GM19324 (cell line): ENCODE measurements around the gene KIRREL2.

Experiments
- ATAC-seq: cut with Tn5 transposase; IDR thresholded peaks from one replicate; pipeline ENCODE4 v1.9.1; 2021; ENCODE audit warnings: mild to moderate bottlenecking, moderate library complexity; ENCODE audit not compliant: unreplicated experiment, low FRiP score

The KIRREL2 gene

DNA sequence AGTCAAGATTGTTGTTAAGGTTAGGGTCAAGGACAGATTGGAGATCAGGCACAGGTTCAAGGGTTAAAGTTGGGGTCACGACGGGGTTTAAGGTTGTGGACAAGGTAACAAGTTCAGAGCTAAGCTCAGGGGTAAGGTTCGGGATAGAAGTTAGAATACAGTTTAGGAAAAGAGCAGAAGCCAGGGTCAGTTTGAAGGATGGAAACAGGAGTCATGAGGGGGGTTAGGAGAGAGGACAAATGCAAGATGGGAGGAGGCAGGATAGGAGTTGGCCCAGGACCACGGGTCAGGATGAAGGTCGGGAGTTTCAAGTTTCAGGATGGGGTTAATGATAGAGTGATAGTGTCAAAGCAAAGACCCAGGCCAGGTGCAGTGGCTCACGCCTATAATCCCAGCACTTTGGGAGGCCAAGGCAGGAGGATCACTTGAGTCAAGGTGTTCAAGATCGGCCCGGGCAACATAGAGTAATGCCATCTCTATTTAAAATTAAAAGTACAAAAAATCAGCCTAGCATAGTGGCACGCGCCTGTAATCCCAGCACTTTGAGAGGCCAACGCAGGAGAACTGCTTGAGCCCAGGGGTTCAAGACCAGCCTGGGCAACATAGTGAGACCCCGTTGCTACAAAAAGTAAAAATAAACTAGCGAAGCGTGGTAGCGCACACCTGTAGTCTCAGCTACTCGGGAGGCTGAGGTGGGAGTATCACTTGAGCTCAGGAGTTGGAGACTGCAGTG lies 12.1 kb upstream of the KIRREL2 start:
- ATAC-seq: no peak

DNA sequence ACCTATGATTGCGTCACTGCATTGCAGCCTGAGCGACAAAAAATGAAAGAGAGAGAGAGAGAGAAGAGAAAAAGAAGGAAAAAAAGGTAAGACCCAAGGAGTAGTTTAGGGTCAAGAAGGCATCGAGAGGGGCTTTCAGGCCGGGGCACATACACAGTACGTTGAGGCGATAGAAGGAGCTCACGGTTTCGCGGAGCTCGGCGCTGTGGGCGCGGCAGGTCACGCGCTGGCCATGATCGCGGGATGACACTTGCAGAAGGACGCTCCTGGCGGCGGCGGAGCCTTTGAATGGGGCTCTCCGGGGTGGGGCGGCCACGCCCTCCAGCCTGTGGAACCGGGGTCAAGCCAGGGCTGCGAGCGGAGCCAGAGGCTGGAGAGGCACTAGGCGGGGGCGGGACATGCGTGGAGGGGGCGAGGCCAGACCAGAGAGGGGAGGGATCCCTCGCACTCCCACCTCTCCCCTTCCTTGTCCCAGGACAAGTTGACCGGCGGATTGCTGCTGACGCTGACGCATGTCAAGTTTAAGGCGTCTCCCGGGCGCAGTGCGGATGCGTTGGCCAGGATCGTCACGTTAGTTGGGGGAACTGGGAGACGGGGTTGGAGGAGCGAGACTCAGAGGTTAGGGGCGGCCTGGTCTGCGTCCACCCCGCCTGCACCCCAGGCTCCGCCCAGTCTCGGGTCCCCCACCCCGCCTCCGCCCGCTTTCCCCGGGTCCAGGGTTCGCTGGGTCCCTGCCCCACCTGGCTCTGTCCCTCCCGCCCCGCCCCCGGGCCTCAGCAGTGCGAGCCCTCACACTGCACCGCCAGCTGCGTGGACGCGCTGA lies 11.3 kb upstream of the KIRREL2 start:
- no peak for ATAC-seq

DNA sequence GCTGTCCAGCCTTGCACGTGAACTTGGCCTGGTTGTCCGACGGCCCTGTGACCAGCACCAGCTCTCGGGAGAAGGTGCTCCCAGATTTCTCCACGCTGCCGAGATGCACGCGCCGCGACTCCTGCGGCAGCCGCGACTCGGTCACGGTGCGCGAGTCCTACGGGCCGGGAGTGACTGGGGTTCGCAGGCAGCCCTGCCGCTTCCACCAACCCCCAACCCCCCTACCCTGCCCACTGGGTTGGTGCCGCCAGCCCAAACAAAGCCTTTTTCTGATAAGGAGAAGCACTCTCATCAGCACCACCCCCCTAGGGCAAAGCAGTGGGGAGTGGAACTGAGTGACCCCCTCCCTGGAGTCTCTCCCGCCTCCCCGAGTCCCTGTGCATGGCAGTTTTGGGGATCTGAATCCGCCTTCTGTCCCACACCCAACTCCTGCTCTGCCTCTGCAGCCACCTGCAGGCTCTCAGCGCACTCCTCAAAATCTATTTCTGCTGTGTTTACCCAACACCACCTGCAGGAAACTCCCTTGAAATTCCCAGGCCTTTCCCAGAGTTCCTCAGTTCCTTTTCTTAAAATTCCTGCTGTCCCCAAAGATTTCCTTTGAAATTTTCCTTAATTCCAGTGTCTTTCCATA lies 10.6 kb upstream of the KIRREL2 start:
- no peak for ATAC-seq

DNA sequence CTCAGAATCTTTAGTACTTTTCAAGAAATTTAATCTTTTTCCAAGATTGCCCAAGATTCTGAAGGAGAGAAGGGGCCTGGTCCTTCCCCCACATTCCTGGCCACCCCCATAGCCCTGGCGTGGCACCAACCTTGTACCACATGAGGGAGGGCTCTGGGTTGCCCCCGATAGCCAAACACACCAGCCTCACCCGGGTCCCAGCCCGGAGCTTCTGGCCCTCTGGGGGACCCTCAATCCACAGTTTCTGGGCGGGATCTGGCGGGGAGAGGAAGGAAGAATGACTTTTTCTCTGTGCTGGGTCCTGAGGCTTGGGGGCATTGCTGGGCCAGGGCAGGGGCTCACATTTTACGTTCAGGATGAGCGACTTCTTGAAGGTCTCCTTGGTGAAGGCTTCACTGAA lies 8.8 kb upstream of the KIRREL2 start:
- ATAC-seq: no peak

DNA sequence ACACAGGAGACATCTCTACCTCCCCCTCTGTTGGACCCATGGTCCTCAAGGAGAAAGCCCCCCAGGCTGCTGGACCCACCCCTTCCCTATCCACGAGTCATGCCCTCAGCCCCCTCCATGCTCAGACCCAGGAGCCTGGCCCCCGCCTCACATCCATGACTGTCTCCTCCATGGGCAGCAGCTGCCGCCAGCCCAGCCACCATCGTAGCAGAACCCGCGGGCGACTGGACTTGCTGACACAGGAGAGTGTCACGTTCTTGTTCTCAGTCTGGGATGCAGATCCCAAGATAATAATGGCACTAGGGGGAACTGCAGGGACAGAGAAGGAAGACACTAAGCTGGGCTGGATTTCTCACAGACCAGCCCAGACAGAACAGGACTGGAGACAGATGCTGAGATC lies 8.2 kb upstream of the KIRREL2 start:
- no peak for ATAC-seq

DNA sequence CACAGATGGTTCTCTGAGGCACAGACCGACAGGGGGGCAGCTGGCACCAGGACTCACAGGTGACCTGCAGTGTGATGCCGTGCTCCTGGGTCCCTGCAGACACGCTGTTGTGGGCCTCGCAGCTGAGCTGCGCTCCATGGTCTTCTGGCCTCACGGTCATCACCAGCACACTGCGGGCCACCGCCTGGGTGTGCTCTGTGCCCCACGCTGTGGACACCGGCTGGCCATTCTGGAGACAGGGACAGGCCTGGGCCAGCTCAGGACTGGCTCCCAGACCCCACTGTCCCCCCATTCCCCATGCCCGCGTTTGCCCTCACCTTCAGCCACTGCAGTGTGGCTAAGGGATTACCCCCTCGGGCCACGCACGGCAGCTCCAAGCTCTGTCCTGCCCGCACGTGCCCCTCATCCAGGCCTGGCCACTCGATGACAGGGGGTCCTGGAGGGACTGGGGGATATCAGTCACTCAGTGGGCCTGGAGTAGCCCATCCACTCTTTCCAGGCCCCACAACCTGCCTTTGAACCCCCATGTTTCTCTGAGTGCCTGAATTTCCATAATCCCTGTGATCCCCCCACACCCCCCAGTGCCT lies 7.7 kb upstream of the KIRREL2 start:
- ATAC-seq: no peak

DNA sequence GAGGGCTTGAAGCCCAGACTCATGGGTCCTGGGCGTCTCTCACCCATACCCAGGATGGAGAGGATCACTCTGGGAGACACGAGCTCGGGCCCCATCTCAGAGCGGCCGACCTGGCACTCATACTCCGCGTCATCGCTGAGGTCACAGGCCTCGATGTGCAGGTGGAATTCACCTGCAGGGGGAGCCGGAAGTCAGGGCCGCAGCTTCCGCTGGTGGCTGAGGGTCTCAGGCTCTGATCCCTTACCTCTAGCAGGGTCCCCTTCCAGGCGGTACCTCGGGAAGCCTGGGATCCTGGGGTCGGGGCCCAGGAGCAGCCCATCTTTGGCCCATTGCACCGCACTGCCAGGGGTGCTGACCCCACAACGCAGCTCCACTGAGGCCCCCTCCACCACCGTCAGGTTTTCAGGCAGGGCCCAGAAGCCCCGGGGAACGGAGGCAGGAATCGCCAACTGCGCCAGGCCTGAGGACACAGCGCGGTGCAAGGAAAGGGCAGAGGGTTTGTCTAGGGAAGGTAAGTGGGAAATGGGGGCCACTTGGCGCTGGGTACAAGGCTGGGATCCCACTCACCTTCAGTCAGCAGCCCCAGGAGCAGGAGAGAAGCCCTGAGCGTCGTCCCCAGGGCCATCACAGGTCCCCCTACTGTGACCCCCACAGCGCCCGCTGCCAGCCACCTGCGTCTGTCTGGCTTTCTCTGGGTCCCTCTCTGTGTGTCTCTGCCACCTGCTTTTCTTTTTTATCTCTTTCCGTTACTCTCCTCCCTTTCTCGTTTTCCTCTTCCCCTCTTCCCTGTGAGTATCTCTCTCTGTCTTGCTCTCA lies 5.3 kb upstream of the KIRREL2 start:
- ATAC-seq: no peak

DNA sequence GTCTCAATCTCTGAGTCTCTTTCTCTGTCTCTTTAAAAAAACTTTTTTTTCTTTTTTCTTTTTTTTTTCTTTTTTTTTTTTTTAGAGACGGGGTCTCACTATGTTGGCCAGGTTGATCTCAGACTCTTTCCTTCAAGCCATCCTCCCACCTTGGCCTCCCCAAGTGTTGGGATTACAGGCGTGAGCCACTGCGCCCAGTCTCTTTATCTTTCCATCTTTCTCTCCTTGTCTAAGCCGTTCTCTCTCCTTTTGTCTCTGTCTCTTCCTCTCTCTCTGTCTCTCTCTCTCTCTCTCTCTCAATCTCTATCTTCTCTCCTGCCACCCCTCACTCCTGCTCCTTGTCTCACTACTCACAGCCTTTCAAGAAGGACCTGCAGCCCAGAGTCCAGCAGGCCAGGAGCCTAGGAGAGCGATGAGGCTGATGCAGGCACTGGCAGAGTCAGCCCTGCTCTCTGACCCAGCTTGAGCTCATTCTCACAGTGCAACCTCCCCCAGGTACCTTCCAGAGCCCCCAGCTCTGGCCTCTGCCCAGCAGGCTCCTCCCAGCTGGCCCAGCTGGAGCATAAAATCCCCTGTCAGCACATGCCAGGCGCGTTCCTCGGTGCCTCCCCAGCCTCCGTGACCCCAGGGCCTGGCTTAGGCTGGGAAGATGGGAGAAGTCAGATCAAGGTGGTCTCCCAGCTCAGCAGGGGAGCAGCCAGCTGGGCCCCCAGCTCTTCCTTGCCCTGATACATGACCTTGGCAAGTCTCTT lies 4.5 kb upstream of the KIRREL2 start, which contains the start of gene NPHS1:
TSS of gene NPHS1 (minus strand) at position 476 of the 752 bp plus-strand sequence. CDS start 667 bp downstream, outside the sequence.
- no peak for ATAC-seq

DNA sequence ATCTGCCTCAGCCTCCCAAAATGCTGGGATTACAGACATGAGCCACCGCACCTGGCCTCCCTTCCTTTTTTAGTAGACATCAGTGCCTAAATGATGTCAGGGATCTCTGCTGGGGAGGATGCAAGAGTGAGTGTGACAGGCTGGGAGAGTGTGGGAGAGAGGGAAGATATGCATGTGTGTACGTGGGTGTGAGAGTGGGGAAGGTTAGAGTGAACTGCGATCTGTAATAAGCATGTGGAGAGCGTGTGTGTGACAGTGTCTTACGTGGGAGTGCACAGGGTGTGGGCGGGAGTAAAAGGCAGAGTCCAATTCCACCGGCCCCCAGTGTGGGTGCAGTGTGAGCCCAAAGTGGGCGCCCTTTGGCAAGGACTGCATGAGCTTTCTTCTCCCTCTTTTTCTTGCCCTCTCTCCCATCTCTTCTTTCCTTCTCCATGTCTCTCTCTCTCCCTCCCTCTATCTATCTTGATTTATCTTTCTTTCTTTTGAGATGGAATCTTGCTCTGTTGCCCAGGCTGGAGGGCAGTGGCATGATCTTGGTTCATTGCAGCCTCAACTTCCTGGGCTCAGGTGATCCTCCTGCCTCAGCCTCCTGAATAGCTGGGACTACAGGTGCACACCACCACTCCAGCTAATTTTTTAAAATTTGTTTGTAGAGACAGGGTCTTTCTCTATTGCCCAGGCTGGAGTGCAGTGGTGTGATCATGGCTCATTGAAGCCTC lies 3.5 kb upstream of the KIRREL2 start:
- no peak for ATAC-seq

DNA sequence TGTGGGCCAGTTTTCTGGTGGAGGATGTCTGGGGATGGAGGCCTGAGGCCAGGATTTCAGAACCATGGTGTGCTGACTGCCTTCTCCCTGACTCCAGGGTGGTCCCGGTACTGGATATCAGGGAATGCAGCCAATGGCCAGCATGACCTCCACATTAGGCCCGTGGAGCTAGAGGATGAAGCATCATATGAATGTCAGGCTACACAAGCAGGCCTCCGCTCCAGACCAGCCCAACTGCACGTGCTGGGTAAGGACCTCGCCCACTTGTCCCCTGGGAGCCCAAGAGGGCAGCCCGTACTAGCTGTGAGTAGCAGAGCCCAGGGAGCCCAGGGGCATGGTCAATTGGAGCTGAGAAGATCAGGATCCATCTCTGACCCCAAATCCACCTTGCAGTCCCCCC lies 1.6 kb downstream of the KIRREL2 start:
- ATAC-seq: no peak

DNA sequence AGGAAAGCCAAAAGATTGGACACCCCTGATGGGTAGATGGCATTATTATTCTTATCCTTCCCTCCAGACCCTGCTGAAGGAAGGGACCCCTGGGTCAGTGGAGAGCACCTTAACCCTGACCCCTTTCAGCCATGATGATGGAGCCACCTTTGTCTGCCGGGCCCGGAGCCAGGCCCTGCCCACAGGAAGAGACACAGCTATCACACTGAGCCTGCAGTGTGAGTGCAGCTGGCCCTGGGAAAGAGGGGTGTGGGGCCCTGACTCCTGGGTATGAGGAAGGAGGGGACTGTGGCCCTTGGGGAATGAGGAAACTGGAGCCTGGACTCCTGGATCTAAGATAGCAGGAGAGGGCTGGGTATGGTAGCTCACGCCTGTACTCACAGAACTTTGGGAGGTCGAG lies 2.7 kb downstream of the KIRREL2 start:
- no peak for ATAC-seq

DNA sequence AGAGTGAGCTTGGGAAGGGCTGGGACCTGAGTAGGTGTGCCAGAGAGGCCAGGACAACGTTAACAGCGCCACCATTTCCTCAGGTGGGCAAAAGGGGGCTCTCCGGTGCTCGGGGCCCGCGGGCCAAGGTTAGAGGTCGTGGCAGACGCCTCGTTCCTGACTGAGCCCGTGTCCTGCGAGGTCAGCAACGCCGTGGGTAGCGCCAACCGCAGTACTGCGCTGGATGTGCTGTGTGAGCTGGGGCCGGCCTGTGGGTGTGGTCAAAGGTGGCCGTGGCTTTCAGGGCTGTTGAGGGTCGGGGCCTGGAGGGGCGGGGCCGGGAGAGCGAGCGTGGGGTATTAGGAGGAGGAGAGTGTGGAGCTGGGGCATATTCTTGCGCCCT lies 3.7 kb downstream of the KIRREL2 start:
- no peak for ATAC-seq

DNA sequence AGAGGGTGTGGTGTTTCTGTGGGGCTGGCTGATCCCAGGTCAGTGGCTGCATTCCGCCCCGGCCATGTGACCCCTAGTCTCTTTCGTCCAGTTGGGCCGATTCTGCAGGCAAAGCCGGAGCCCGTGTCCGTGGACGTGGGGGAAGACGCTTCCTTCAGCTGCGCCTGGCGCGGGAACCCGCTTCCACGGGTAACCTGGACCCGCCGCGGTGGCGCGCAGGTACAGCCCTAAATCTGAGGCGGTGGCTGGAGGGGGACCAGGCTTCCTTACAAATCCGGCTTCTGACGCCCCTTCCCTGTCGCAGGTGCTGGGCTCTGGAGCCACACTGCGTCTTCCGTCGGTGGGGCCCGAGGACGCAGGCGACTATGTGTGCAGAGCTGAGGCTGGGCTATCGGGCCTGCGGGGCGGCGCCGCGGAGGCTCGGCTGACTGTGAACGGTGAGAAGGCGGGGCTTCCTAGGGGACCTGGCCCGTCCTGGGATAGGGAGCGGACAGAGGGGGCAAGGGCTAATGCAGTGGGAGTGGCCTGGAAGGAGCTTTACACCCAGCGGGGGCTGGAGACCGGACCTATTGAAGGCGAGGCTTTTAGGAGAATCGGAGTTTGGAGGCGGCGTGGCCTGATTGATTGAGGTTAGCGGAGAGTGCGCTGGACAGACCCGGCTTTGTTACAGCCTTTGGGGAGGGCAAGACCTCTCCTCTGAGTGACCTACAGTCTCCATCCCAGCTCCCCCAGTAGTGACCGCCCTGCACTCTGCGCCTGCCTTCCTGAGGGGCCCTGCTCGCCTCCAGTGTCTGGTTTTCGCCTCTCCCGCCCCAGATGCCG lies 4.3 kb downstream of the KIRREL2 start:
- no peak for ATAC-seq

DNA sequence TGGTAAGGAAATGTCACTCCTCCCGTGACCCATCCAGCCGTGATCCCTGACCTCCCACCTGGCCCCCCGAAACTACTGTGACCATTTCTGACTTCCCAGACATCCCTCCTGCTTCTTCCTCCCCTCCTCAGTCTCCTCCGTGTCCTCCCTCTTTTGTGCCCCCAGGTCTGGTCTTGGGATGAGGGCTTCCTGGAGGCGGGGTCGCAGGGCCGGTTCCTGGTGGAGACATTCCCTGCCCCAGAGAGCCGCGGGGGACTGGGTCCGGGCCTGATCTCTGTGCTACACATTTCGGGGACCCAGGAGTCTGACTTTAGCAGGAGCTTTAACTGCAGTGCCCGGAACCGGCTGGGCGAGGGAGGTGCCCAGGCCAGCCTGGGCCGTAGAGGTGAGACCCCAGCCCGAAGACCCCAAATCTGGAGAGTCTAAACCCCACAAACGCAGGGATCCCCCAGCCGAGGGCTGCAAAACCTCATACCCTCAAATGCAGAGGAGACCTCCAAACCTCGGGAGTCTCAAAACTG lies 5.0 kb downstream of the KIRREL2 start:
- ATAC-seq: no peak

DNA sequence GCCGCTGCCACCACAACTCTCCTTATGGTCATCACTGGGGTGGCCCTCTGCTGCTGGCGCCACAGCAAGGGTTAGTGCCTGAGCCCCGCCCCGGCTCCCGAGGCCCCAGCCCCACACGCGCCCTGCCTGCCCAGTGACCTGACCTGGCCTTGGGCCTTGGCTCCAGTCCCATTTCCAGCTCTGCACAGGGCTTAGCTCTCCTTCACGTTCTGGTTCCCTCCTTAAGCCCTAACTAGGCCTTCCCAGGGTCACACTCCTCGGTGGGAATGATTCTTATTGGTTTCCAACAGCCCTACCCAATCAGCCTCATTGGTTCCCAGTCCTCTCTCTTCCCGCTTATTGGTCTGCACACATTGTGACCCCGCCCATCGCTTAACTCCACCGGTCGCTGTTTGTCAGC lies 5.8 kb downstream of the KIRREL2 start:
- ATAC-seq: no peak

DNA sequence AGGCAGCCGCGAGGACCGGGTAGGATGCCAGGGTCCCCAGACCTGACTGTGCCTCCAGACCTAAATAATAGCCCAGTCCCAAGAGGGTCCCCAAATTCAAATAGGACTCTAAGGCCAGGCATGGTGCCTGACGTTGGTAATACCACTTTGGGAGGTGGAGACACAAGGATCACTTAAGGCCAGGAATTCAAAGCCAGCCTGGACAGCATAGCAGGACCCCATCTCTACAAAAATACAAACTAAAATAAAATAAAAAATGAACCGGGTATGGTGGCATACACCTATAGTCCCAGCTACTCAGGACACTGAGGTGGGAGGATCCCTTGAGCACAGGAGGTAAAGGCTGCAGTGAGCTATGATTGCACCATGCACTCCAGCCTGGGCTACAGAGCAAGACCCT lies 6.3 kb downstream of the KIRREL2 start:
- ATAC-seq: no peak

DNA sequence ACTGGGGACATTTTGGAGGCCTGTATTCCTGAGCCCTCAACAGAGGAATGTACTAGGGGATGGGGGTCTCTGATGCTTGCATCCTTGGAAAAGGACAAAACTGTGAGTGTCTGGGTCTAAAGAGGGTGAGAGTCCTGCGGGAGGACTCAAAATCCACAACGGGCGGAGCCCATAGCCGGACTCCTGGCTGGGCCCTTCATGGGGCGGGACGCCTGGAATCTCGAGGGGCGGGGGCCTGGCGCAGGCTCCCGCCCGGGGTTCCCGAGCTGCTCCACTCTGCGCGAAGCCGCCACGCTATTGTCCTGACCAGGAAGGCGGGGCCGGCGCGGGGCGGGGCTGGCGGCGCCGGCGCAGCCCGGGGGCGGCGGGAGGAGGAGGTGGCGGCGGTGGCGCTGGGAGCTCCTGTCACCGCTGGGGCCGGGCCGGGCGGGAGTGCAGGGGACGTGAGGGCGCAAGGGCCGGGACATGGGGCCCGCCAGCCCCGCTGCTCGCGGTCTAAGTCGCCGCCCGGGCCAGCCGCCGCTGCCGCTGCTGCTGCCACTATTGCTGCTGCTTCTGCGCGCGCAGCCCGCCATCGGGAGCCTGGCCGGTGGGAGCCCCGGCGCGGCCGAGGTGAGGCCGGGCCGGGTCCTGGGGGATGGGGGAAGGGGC lies 11.6 kb downstream of the KIRREL2 start, which contains the start of gene APLP1:
TSS of gene APLP1 (plus strand) at position 403 of the 651 bp plus-strand sequence. CDS start at position 466, 63 bp downstream.
- ATAC-seq: no peak
